ENCODE measurements around the gene P2RX3.
"Not testable (repeated sequence)": the region's sequence is repeated elsewhere in the genome, so short reads cannot be mapped to it uniquely, and the experiment has no call there.

The P2RX3 gene

GRCh38 chr11:57336111-57336666 is 2.0 kb upstream of the P2RX3 start:
- no peak overlapping the region for H2BK120ac ChIP-seq (ENCODE audit: insufficient read depth, low read length, poor library complexity)
- no CpG with 5 or more reads among the region's 12 CpGs for WGBS (ENCODE audit: extremely low coverage, insufficient coverage, insufficient read length)
- peak overlapping the region; percentile 33 for H4K12ac ChIP-seq (ENCODE audit: low read depth, low read length)
- no peak overlapping the region for H2BK12ac ChIP-seq (ENCODE audit: low read length)
- H3K23ac ChIP-seq (ENCODE audit: low read length): no peak overlapping the region
- no peak overlapping the region for H3K4me3 ChIP-seq (ENCODE audit: low read depth, low read length)
- peak overlapping the region; percentile 77 for H2AFZ ChIP-seq (ENCODE audit: insufficient read depth, low read length, poor library complexity)
- H3K27ac ChIP-seq (ENCODE audit: low read depth, low read length): no peak overlapping the region
- H3K4ac ChIP-seq (ENCODE audit: low read depth, low read length): no peak overlapping the region
- no peak overlapping the region for H2BK5ac ChIP-seq (ENCODE audit: low read depth, low read length, poor library complexity)
- H3K79me1 ChIP-seq (ENCODE audit: low read length): peaks cover 9% of the 10 kb centered on the region
- H4K8ac ChIP-seq (ENCODE audit: low read depth, low read length): peak overlapping the region; percentile 91
- H3K36me3 ChIP-seq (ENCODE audit: control insufficient read depth in 1 of 2, insufficient read depth in 2 of 2, low read length in 2 of 2): peaks cover 23 to 31% of the 10 kb centered on the region in 2 experiments
- H3K4me1 ChIP-seq (ENCODE audit: control insufficient read depth in 1 of 2, insufficient read depth in 2 of 2, low read length in 2 of 2): peaks cover 14 to 18% of the 10 kb centered on the region in 2 experiments
- peaks cover 7% of the 10 kb centered on the region for H3K79me2 ChIP-seq (ENCODE audit: control insufficient read depth, insufficient read depth, low read length, poor library complexity)
- peak overlapping the region; percentile 57 for H3K4me2 ChIP-seq (ENCODE audit: low read length)
- H3K18ac ChIP-seq (ENCODE audit: low read length): no peak overlapping the region
- no peak overlapping the region for H2AK5ac ChIP-seq (ENCODE audit: low read length)
- H3K14ac ChIP-seq (ENCODE audit: low read length): peak overlapping the region; percentile 39
- no peak for DNase-seq
- peak overlapping the region; percentile 57 for H3K9ac ChIP-seq (ENCODE audit: low read length)
- H4K91ac ChIP-seq (ENCODE audit: low read depth, low read length): peak overlapping the region; percentile 67
- no peaks in the 10 kb centered on the region for H3K27me3 ChIP-seq (ENCODE audit: insufficient read depth, low read length)
- H3K9me3 ChIP-seq (ENCODE audit: insufficient read depth, low read depth, low read length): peaks cover 3% of the 10 kb centered on the region

DNA sequence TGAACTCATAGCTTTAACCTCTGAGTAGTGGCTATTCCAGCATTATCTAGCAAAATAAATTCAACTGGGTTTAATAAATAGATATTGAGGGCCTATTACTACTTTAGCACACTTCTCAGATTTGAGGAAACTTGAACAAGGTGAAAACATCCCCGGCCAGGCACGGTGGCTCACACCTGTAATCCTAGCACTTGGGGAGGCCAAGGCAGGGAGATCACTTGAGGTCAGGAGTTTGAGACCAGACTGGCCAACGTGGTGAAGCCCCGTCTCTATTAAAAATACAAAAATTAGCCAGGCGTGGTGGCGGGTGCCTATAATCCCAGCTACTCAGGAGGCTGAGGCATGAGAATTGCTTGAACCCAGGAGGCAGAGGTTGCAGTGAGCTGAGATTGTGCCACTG is 1.3 kb upstream of the P2RX3 start:
- H3K4me1 ChIP-seq (ENCODE audit: control insufficient read depth in 1 of 2, insufficient read depth in 2 of 2, low read length in 2 of 2): peaks cover 14 to 18% of the 10 kb centered on the region in 2 experiments
- not testable (repeated sequence) for H3K79me1 ChIP-seq (ENCODE audit: low read length); H4K8ac ChIP-seq (ENCODE audit: low read depth, low read length); H2BK5ac ChIP-seq (ENCODE audit: low read depth, low read length, poor library complexity); H3K4me3 ChIP-seq (ENCODE audit: low read depth, low read length); H3K27me3 ChIP-seq (ENCODE audit: insufficient read depth, low read length); H3K9me3 ChIP-seq (ENCODE audit: insufficient read depth, low read depth, low read length); H3K79me2 ChIP-seq (ENCODE audit: control insufficient read depth, insufficient read depth, low read length, poor library complexity); H2AK5ac ChIP-seq (ENCODE audit: low read length); H2BK12ac ChIP-seq (ENCODE audit: low read length); H3K14ac ChIP-seq (ENCODE audit: low read length); H3K4me2 ChIP-seq (ENCODE audit: low read length); DNase-seq; H2BK120ac ChIP-seq (ENCODE audit: insufficient read depth, low read length, poor library complexity); H4K91ac ChIP-seq (ENCODE audit: low read depth, low read length); H4K12ac ChIP-seq (ENCODE audit: low read depth, low read length); H2AFZ ChIP-seq (ENCODE audit: insufficient read depth, low read length, poor library complexity); H3K18ac ChIP-seq (ENCODE audit: low read length); H3K23ac ChIP-seq (ENCODE audit: low read length); H3K27ac ChIP-seq (ENCODE audit: low read depth, low read length); H3K4ac ChIP-seq (ENCODE audit: low read depth, low read length); H3K9ac ChIP-seq (ENCODE audit: low read length)
- H3K36me3 ChIP-seq (ENCODE audit: control insufficient read depth in 1 of 2, insufficient read depth in 2 of 2, low read length in 2 of 2): peaks cover 17 to 25% of the 10 kb centered on the region in 2 experiments
- WGBS (ENCODE audit: extremely low coverage, insufficient coverage, insufficient read length): no CpG with 5 or more reads among the region's 6 CpGs

DNA sequence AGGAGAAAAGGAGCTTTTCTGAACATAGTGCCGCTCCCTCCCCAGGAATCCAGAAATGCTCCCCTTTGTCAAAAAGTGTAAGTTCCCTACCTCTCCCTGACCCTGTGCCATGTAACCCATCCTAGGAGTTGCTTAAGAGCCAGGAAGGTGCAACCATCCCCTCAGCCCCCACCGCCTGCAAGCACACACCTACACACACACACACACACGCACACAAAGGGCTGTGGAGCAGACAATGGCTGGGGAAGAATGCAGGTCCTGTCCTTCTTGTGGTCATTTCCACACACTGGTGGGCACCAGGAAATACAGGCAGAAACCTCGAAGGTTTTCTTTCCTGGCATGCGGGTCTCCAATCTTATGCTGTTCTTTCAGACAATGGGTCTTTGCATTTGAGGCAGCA is 1.2 kb downstream of the P2RX3 start:
- Histone ChIP-seq H2AFZ (ENCODE audit: insufficient read depth, low read length, poor library complexity) (no peak overlapping the region), H3K9me3 (ENCODE audit: insufficient read depth, low read depth, low read length) (no peaks in the 10 kb centered on the region), H3K4me2 (ENCODE audit: low read length) (no peak overlapping the region), H3K18ac (ENCODE audit: low read length) (no peak overlapping the region), H4K91ac (ENCODE audit: low read depth, low read length) (no peak overlapping the region), H4K12ac (ENCODE audit: low read depth, low read length) (no peak overlapping the region), H3K4me3 (ENCODE audit: low read depth, low read length) (no peak overlapping the region), H2BK12ac (ENCODE audit: low read length) (no peak overlapping the region), H3K14ac (ENCODE audit: low read length) (no peak overlapping the region), H3K4me1 (ENCODE audit: control insufficient read depth in 1 of 2, insufficient read depth in 2 of 2, low read length in 2 of 2) (peaks cover 14 to 18% of the 10 kb centered on the region in 2 experiments), H2BK120ac (ENCODE audit: insufficient read depth, low read length, poor library complexity) (no peak overlapping the region), H3K36me3 (ENCODE audit: control insufficient read depth in 1 of 2, insufficient read depth in 2 of 2, low read length in 2 of 2) (peaks cover 2 to 3% of the 10 kb centered on the region in 2 experiments), H4K8ac (ENCODE audit: low read depth, low read length) (no peak overlapping the region), H3K27ac (ENCODE audit: low read depth, low read length) (no peak overlapping the region), H2BK5ac (ENCODE audit: low read depth, low read length, poor library complexity) (no peak overlapping the region), H3K23ac (ENCODE audit: low read length) (no peak overlapping the region), H3K27me3 (ENCODE audit: insufficient read depth, low read length) (no peaks in the 10 kb centered on the region), H3K79me1 (ENCODE audit: low read length) (peaks cover 9% of the 10 kb centered on the region), H3K9ac (ENCODE audit: low read length) (no peak overlapping the region), H3K79me2 (ENCODE audit: control insufficient read depth, insufficient read depth, low read length, poor library complexity) (peaks cover 7% of the 10 kb centered on the region), H2AK5ac (ENCODE audit: low read length) (no peak overlapping the region), H3K4ac (ENCODE audit: low read depth, low read length) (no peak overlapping the region)
- no peak for DNase-seq
- whole genome bisulfite sequencing (ENCODE audit: extremely low coverage, insufficient coverage, insufficient read length): no CpG with 5 or more reads among the region's 5 CpGs

DNA sequence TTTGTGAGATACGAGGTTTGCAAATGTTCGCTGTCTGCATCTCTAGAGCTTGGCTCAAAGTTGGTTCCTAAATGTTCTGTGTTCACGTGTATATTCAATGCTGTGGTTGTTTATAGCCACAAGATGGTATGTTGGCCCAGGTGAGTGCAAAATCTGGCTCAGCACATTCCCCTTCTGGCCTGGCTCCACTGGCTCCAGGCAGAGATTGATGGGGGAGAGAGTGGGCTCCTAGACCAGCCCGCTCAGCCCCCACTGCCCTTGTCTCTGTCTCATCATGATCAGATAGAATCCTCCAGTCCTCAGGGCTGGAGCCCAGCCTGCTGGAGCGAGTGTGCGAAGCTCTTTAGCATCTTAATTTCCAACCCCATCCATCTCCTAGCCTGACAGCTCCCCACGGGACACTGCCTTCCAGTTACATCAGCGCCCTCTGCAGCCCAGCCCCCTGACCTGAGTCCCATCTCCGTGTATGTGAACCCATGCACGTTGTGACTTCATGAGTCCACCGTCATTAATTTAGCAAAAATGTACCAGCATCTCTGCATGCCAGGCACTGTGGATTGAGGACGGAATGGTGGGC is 2.0 kb downstream of the P2RX3 start:
- Histone ChIP-seq H3K9me3 (ENCODE audit: insufficient read depth, low read depth, low read length) (no peaks in the 10 kb centered on the region), H3K27ac (ENCODE audit: low read depth, low read length) (no peak overlapping the region), H2BK12ac (ENCODE audit: low read length) (no peak overlapping the region), H3K79me2 (ENCODE audit: control insufficient read depth, insufficient read depth, low read length, poor library complexity) (peaks cover 2% of the 10 kb centered on the region), H3K79me1 (ENCODE audit: low read length) (peaks cover 7% of the 10 kb centered on the region), H3K14ac (ENCODE audit: low read length) (no peak overlapping the region), H3K4me3 (ENCODE audit: low read depth, low read length) (no peak overlapping the region), H3K4me1 (ENCODE audit: control insufficient read depth in 1 of 2, insufficient read depth in 2 of 2, low read length in 2 of 2) (peaks cover 10 to 11% of the 10 kb centered on the region in 2 experiments), H3K23ac (ENCODE audit: low read length) (no peak overlapping the region), H2AFZ (ENCODE audit: insufficient read depth, low read length, poor library complexity) (no peak overlapping the region), H2BK5ac (ENCODE audit: low read depth, low read length, poor library complexity) (no peak overlapping the region), H3K27me3 (ENCODE audit: insufficient read depth, low read length) (no peaks in the 10 kb centered on the region), H4K12ac (ENCODE audit: low read depth, low read length) (no peak overlapping the region), H3K18ac (ENCODE audit: low read length) (no peak overlapping the region), H4K91ac (ENCODE audit: low read depth, low read length) (no peak overlapping the region), H3K9ac (ENCODE audit: low read length) (peak overlapping the region; percentile 3), H3K4ac (ENCODE audit: low read depth, low read length) (no peak overlapping the region), H2BK120ac (ENCODE audit: insufficient read depth, low read length, poor library complexity) (no peak overlapping the region), H2AK5ac (ENCODE audit: low read length) (no peak overlapping the region), H4K8ac (ENCODE audit: low read depth, low read length) (no peak overlapping the region), H3K36me3 (ENCODE audit: control insufficient read depth in 1 of 2, insufficient read depth in 2 of 2, low read length in 2 of 2) (no peaks in the 10 kb centered on the region), H3K4me2 (ENCODE audit: low read length) (no peak overlapping the region)
- no CpG with 5 or more reads among the region's 12 CpGs for WGBS (ENCODE audit: extremely low coverage, insufficient coverage, insufficient read length)
- DNase-seq: peak; percentile 9 to 26
